Astrocyte (in vitro differentiated cells and primary cell): ENCODE data around the gene GTF2H4. TPM values are rescaled to one million over a fixed set of nuclear protein-coding genes. Genes with fewer than 3 reads are reported as not detected.

Experiments used
- DNase-seq: peaks from one replicate; pipeline ENCODE4 v3.0.0-alpha.2; 2010; ENCODE audit warnings: low read depth
- FAIRE-seq: peaks from 2 replicates; lab custom pipeline; 2011; peaks lifted over from hg19 to GRCh38; lab: Jason Lieb, UNC
- H2AFZ ChIP-seq: 2 replicates; pipeline ENCODE4 v1.6.0; 2012; ENCODE audit warnings: low read depth, low read length, inconsistent platforms
- H3K27ac ChIP-seq: 2 replicates; pipeline ENCODE4 v1.5.1; 2011; ENCODE audit warnings: low read depth, low read length, inconsistent platforms
- H3K27me3 ChIP-seq: 2 replicates; pipeline ENCODE4 v1.6.0; 2011; ENCODE audit warnings: low read length, inconsistent platforms; ENCODE audit not compliant: insufficient read depth
- H3K36me3 ChIP-seq: 2 replicates; pipeline ENCODE4 v1.5.1; 2011; ENCODE audit warnings: low read length, inconsistent platforms; ENCODE audit not compliant: insufficient read depth
- H3K4me1 ChIP-seq: 2 replicates; pipeline ENCODE4 v1.5.1; 2011; ENCODE audit warnings: low read length, inconsistent platforms; ENCODE audit not compliant: insufficient read depth
- H3K4me2 ChIP-seq: 2 replicates; pipeline ENCODE4 v1.6.0; 2012; ENCODE audit warnings: low read length, inconsistent platforms
- H3K4me3 ChIP-seq: 2 replicates; pipeline ENCODE4 v1.5.1; 2011; ENCODE audit warnings: low read depth, mild to moderate bottlenecking, low read length, inconsistent platforms; ENCODE audit not compliant: insufficient read depth
- H3K79me2 ChIP-seq: 2 replicates; pipeline ENCODE4 v1.6.0; 2012; ENCODE audit warnings: mild to moderate bottlenecking, low read length, inconsistent platforms; ENCODE audit not compliant: insufficient read depth
- H3K9ac ChIP-seq: 2 replicates; pipeline ENCODE4 v1.6.0; 2012; ENCODE audit warnings: mild to moderate bottlenecking, low read length, inconsistent platforms
- H3K9me3 ChIP-seq: 2 replicates; pipeline ENCODE4 v1.5.1; 2012; ENCODE audit warnings: low read depth, mild to moderate bottlenecking, low read length, inconsistent platforms; ENCODE audit not compliant: insufficient read depth
- H4K20me1 ChIP-seq: 2 replicates; pipeline ENCODE4 v1.6.0; 2012; ENCODE audit warnings: low read length, inconsistent platforms; ENCODE audit not compliant: insufficient read depth
- H3K27ac Mint-ChIP-seq: one replicate; pipeline ENCODE4 v1.8.0; 2021; ENCODE audit warnings: mild to moderate bottlenecking, mixed read lengths; ENCODE audit not compliant: unreplicated experiment
- H3K27me3 Mint-ChIP-seq: one replicate; pipeline ENCODE4 v1.8.0; 2021; ENCODE audit warnings: low read depth, mixed read lengths; ENCODE audit not compliant: unreplicated experiment
- H3K36me3 Mint-ChIP-seq: one replicate; pipeline ENCODE4 v1.8.0; 2021; ENCODE audit warnings: low read depth, mixed read lengths; ENCODE audit not compliant: unreplicated experiment
- H3K4me1 Mint-ChIP-seq: one replicate; pipeline ENCODE4 v1.8.0; 2021; ENCODE audit warnings: low read depth, mixed read lengths; ENCODE audit not compliant: unreplicated experiment
- H3K4me3 Mint-ChIP-seq: one replicate; pipeline ENCODE4 v1.8.0; 2021; ENCODE audit warnings: mild to moderate bottlenecking, moderate library complexity, mixed read lengths; ENCODE audit not compliant: unreplicated experiment
- H3K9me3 Mint-ChIP-seq: one replicate; pipeline ENCODE4 v1.8.0; 2021; ENCODE audit warnings: mild to moderate bottlenecking, mixed read lengths; ENCODE audit not compliant: unreplicated experiment
- EZH2 ChIP-seq: IDR thresholded peaks from 2 replicates; pipeline ENCODE4 v1.6.1; 2012; ENCODE audit warnings: mild to moderate bottlenecking, low read length, inconsistent platforms; ENCODE audit not compliant: insufficient read depth
- total RNA-seq: library from RNA; stranded (reverse); gene quantifications from 2 replicates; pipeline ENCODE4 v1.2.1, GENCODE V29; 2021
- TF ChIP-seq, protein P1 (sequence below): IDR thresholded peaks from 2 replicates; pipeline ENCODE4 v1.5.1; 2011; ENCODE audit warnings: low read depth, mild to moderate bottlenecking, inconsistent platforms, low read length, moderate library complexity; ENCODE audit not compliant: insufficient read depth

The GTF2H4 gene
- total RNA-seq, 1 donor from 2014 or later, result 34.3 TPM

DNA sequence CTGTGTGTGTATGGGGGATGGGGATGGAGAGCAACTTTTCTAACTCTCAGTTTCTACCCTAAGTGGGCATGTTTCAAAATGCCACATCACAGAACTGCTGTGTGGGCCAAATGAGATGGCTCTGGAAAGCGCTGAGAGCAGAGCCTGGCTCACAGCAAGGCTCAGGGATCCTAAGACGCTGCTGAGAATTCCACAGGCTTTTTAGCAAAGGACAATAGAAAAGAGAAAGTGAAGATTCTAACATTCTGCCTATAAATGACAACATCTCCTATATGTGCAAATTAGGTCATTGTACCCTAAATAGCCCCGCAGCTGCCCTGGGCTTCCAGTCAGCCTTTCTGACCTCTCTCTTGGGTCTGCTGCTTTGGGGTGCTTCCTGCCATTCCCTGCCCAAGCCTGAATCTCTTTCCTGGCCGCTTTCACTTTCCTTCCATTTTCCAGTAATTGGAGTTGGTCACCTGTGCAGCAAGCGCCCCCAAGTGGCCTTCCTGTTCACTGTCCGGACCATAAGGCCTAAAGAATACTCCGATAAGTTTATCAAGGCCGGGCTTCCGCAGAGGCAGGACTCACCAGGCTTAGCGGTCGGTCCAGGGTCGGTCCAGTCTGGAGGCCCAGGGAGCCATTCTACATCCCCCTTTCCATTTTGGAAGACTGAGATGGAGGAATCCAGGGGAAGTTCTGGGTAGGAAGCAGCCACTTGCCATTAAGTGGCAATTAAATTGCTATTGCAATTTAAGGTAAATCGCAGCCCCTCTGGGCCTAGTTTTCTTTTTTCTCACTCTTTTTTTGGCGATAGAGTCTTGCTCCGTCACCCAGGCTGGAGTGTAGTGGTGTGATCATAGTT, 30.4 kb upstream of the GTF2H4 start:
- Histone ChIP-seq H3K36me3 (no peaks in the 10 kb centered on the region), H3K27ac (peak overlapping the region; percentile 63), H3K9me3 (no peaks in the 10 kb centered on the region), H3K9ac (peak overlapping the region; percentile 68), H2AFZ (peak overlapping the region; percentile 51), H3K27me3 (no peaks in the 10 kb centered on the region), H4K20me1 (no peaks in the 10 kb centered on the region), H3K79me2 (no peaks in the 10 kb centered on the region), H3K4me1 (peaks cover 23% of the 10 kb centered on the region), H3K4me2 (peak overlapping the region; percentile 82), H3K4me3 (peak overlapping the region; percentile 49)
- Mint-ChIP-seq H3K27me3 (no peaks in the 10 kb centered on the region), H3K36me3 (peaks cover 5% of the 10 kb centered on the region), H3K9me3 (peaks cover 7% of the 10 kb centered on the region), H3K4me3 (peak overlapping the region; percentile 54), H3K27ac (peak overlapping the region; percentile 88), H3K4me1 (peaks cover 34% of the 10 kb centered on the region)
- no peak for TF ChIP-seq EZH2
- TF ChIP-seq, protein P1, sequence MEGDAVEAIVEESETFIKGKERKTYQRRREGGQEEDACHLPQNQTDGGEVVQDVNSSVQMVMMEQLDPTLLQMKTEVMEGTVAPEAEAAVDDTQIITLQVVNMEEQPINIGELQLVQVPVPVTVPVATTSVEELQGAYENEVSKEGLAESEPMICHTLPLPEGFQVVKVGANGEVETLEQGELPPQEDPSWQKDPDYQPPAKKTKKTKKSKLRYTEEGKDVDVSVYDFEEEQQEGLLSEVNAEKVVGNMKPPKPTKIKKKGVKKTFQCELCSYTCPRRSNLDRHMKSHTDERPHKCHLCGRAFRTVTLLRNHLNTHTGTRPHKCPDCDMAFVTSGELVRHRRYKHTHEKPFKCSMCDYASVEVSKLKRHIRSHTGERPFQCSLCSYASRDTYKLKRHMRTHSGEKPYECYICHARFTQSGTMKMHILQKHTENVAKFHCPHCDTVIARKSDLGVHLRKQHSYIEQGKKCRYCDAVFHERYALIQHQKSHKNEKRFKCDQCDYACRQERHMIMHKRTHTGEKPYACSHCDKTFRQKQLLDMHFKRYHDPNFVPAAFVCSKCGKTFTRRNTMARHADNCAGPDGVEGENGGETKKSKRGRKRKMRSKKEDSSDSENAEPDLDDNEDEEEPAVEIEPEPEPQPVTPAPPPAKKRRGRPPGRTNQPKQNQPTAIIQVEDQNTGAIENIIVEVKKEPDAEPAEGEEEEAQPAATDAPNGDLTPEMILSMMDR, result peak; percentile 79
- FAIRE-seq, result no peak
- peak; percentile 71 for DNase-seq

DNA sequence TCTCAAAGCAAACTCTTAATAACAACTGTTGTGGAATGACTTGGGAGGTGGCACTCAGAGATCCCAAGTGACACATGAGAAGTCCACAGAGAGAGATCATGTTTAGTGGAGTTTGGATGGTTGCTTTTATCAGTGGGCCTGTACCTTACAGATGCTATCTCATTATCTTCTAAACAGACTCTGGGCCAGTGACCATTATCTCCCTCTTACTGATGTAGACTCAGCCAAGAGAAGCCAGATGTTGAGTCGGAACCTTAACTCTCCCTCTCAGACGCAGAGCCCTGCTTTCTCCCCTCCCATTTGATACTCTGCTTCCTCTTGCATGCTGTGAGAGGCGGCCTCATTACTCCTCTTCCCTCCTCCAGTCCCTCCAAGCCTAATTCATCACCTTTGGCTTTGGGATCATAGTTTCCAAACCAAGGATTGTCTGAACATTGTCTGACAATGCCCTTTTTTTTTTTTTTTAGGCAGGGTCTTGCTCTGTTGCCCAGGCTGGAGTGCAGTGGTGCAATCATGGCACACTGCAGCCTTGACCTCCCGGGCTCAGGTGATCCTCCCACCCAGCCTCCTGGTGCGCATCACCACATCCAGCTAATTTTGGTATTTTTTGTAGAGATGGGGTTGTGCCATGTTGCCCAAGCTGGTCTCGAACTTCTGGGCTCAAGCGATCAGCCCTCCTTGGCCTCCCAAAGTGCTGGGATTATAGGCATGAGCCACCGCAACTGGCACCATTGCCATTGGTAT, 28.2 kb upstream of the GTF2H4 start:
- no peak overlapping the region for H3K9ac ChIP-seq
- DNase-seq (no peak), FAIRE-seq (no peak)
- no peak for TF ChIP-seq EZH2
- TF ChIP-seq, protein P1, result no peak
- H3K36me3 ChIP-seq, result no peaks in the 10 kb centered on the region
- no peak overlapping the region for H3K27ac ChIP-seq
- H3K4me1 ChIP-seq, result peaks cover 31% of the 10 kb centered on the region
- H2AFZ ChIP-seq, result no peak overlapping the region
- no peak overlapping the region for H3K4me3 Mint-ChIP-seq
- no peaks in the 10 kb centered on the region for H3K27me3 Mint-ChIP-seq
- no peak overlapping the region for H3K4me3 ChIP-seq
- no peaks in the 10 kb centered on the region for H3K27me3 ChIP-seq
- H3K36me3 Mint-ChIP-seq, result no peaks in the 10 kb centered on the region
- no peaks in the 10 kb centered on the region for H3K9me3 ChIP-seq
- H3K9me3 Mint-ChIP-seq, result peaks cover 3% of the 10 kb centered on the region
- H3K79me2 ChIP-seq, result peaks cover under 1% of the 10 kb centered on the region
- no peak overlapping the region for H3K4me2 ChIP-seq
- H3K4me1 Mint-ChIP-seq, result peaks cover 40% of the 10 kb centered on the region
- no peak overlapping the region for H3K27ac Mint-ChIP-seq
- no peaks in the 10 kb centered on the region for H4K20me1 ChIP-seq
